ENCODE results near the gene KY. TPM values are rescaled to one million over a fixed set of nuclear protein-coding genes. Genes with fewer than 3 reads are reported as not detected.

Gene KY
- total and polyA plus RNA-seq, 2 of the 13 experiments (the other 11 are each of a cell fraction or from before 2014, with no cell fraction given), result not detected

DNA sequence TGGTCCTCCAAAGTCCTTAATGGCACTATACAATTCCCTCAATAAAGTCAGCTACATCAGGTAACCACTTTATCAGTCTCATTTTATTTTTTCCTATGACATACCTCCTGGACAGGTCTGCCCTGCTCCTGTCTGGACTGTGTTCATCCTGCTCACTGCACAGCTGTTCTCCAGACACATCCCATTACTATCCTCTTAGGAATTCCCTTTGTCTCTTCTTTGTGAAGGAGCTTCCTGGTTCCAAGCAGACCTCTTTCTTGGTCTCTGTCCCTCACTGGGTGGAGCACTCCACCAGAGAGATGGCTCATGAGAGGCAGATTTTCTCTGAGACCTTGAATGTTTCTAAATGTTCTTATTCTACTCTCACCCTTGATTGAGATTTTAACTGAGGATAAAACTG lies 60.1 kb downstream of the KY start:
- Histone ChIP-seq H3K4me2 (ENCODE audit: low read depth, low read length) (no peak overlapping the region), H3K79me2 (ENCODE audit: insufficient read depth, low read length) (no peaks in the 10 kb centered on the region), H3K9me3 (ENCODE audit: low read length) (no peaks in the 10 kb centered on the region), H4K20me1 (ENCODE audit: insufficient read depth, low read length) (no peaks in the 10 kb centered on the region), H3K4me1 (ENCODE audit: insufficient read depth, low read length) (no peaks in the 10 kb centered on the region), H2AFZ (ENCODE audit: low read length) (no peak overlapping the region), H3K9ac (ENCODE audit: insufficient read depth, low read depth, low read length) (no peak overlapping the region), H3K27me3 (ENCODE audit: control insufficient read depth in 1 of 2, insufficient read depth in 2 of 2, low read length in 2 of 2) (peaks cover 1 to 6% of the 10 kb centered on the region in 2 experiments; a peak in 2 of 5 replicates), H3K36me3 (replicated peaks in 1 of 2; ENCODE audit: control insufficient read depth in 1 of 2, insufficient read depth in 2 of 2, low read length in 2 of 2) (no peaks in the 10 kb centered on the region), H3K4me3 (replicated peaks in 1 of 3; ENCODE audit: insufficient read depth in 1 of 3, low read depth in 2 of 3, low read length in 3 of 3) (no peak overlapping the region), H3K27ac (ENCODE audit: extremely low read length, insufficient read depth, low read length) (no peak overlapping the region)
- in situ Hi-C loops (cut with HindIII; ENCODE audit: extremely low pct_ligation_motif_present, low pct_unique_long_range_greater_than_20kb), result no loop called here
- no peak for ATAC-seq
- ChIA-PET CTCF (ENCODE audit: low intra/inter-chr PET ratio, low total read pairs) (no interaction called here), POLR2A (no interaction called here)
- no peak for TF ChIP-seq SOX13 (IDR thresholded peaks at IDR 0.05)
- TF ChIP-seq SOX13 (CRISPR knock-in tag; conservative IDR thresholded peaks at IDR 0.05 in 1 of 2, IDR thresholded peaks at IDR 0.05 in 1 of 2), result no peak
- TF ChIP-seq BRF2 (CRISPR knock-in tag; IDR thresholded peaks at IDR 0.05), result no peak
- no peak for TF ChIP-seq GATAD2A (CRISPR knock-in tag; IDR thresholded peaks at IDR 0.05)
- no peak for TF ChIP-seq ZNF350 (CRISPR knock-in tag; IDR thresholded peaks at IDR 0.05; ENCODE audit: borderline replicate concordance, low read depth)
- no TSS peak for BruUV-seq (replicated peaks)
- intact Hi-C loops (cut with micrococcal nuclease; ENCODE audit: unreplicated experiment), result no loop called here
- no peak for FAIRE-seq
- no peak for DNase-seq (ENCODE audit: low spot score)

DNA sequence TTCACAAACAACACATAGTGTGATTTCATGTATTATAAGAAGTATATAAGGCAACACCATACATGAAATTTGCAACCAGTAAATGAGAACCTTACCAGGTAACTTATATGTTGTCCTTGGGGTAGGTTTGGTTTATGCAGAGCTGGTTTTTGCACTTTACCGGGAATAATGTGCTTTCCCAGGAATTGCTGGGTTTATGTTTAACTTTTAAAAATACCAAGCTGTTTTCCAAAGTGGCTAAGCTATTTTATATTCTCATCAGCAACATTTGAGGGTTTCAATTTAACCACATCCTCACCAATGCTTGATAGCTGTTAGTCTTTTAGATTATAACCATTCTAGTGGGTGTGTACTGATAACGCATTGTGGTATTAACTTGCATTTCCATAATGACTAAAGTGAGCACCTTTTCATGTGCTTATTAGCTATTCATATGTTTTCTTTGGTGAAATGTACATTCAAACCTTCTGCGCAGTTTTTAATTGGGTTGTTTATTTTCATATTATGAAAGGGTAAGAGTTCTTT lies 71.6 kb downstream of the KY start:
- FAIRE-seq (no peak), DNase-seq (ENCODE audit: low spot score) (no peak), ATAC-seq (no peak)
- intact Hi-C loops (cut with micrococcal nuclease; ENCODE audit: unreplicated experiment) (no loop called here), in situ Hi-C loops (cut with HindIII; ENCODE audit: extremely low pct_ligation_motif_present, low pct_unique_long_range_greater_than_20kb) (no loop called here)
- H3K27me3 ChIP-seq (ENCODE audit: control insufficient read depth in 1 of 2, insufficient read depth in 2 of 2, low read length in 2 of 2), result no peaks in the 10 kb centered on the region
- no peak overlapping the region for H3K9ac ChIP-seq (ENCODE audit: insufficient read depth, low read depth, low read length)
- H3K79me2 ChIP-seq (ENCODE audit: insufficient read depth, low read length), result no peaks in the 10 kb centered on the region
- ChIA-PET CTCF (ENCODE audit: low intra/inter-chr PET ratio, low total read pairs) (no interaction called here), POLR2A (no interaction called here)
- H3K4me1 ChIP-seq (ENCODE audit: insufficient read depth, low read length), result peaks cover 9% of the 10 kb centered on the region; the same call in 1 of the 2 replicates
- no peak overlapping the region for H3K27ac ChIP-seq (ENCODE audit: extremely low read length, insufficient read depth, low read length)
- no peak overlapping the region for H2AFZ ChIP-seq (ENCODE audit: low read length)
- no TSS peak for BruUV-seq (replicated peaks)
- H3K9me3 ChIP-seq (ENCODE audit: low read length), result no peaks in the 10 kb centered on the region
- H3K4me2 ChIP-seq (ENCODE audit: low read depth, low read length), result no peak overlapping the region
- no peaks in the 10 kb centered on the region for H3K36me3 ChIP-seq (replicated peaks in 1 of 2; ENCODE audit: control insufficient read depth in 1 of 2, insufficient read depth in 2 of 2, low read length in 2 of 2)
- H4K20me1 ChIP-seq (ENCODE audit: insufficient read depth, low read length), result no peaks in the 10 kb centered on the region
- H3K4me3 ChIP-seq (replicated peaks in 1 of 3; ENCODE audit: insufficient read depth in 1 of 3, low read depth in 2 of 3, low read length in 3 of 3), result no peak overlapping the region
- 29% methylated on average over 3 of the region's 3 CpGs for WGBS (ENCODE audit: low lambda C conversion rate)
- TF ChIP-seq ZNF354B (CRISPR knock-in tag; IDR thresholded peaks at IDR 0.05) (no peak), SKI (IDR thresholded peaks at IDR 0.05; ENCODE audit: partially characterized antibody) (no peak), ZMYM3 (CRISPR knock-in tag; IDR thresholded peaks at IDR 0.05) (no peak), SMYD3 (CRISPR knock-in tag; IDR thresholded peaks at IDR 0.05) (no peak)
- TF ChIP-seq, protein P1, sequence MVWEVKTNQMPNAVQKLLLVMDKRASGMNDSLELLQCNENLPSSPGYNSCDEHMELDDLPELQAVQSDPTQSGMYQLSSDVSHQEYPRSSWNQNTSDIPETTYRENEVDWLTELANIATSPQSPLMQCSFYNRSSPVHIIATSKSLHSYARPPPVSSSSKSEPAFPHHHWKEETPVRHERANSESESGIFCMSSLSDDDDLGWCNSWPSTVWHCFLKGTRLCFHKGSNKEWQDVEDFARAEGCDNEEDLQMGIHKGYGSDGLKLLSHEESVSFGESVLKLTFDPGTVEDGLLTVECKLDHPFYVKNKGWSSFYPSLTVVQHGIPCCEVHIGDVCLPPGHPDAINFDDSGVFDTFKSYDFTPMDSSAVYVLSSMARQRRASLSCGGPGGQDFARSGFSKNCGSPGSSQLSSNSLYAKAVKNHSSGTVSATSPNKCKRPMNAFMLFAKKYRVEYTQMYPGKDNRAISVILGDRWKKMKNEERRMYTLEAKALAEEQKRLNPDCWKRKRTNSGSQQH (CRISPR knock-in tag; IDR thresholded peaks at IDR 0.05; ENCODE audit: low read depth), result no peak
- TF ChIP-seq, protein P2, sequence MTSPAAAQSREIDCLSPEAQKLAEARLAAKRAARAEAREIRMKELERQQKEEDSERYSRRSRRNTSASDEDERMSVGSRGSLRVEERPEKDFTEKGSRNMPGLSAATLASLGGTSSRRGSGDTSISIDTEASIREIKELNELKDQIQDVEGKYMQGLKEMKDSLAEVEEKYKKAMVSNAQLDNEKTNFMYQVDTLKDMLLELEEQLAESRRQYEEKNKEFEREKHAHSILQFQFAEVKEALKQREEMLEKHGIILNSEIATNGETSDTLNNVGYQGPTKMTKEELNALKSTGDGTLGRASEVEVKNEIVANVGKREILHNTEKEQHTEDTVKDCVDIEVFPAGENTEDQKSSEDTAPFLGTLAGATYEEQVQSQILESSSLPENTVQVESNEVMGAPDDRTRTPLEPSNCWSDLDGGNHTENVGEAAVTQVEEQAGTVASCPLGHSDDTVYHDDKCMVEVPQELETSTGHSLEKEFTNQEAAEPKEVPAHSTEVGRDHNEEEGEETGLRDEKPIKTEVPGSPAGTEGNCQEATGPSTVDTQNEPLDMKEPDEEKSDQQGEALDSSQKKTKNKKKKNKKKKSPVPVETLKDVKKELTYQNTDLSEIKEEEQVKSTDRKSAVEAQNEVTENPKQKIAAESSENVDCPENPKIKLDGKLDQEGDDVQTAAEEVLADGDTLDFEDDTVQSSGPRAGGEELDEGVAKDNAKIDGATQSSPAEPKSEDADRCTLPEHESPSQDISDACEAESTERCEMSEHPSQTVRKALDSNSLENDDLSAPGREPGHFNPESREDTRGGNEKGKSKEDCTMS (CRISPR knock-in tag; conservative IDR thresholded peaks at IDR 0.05), result no peak
